Vagina (tissue), 2 donors: Measurements from ENCODE around the gene DGKD. TPM values are rescaled to one million over a fixed set of nuclear protein-coding genes. Genes with fewer than 3 reads are reported as not detected.

Source experiments
- DNase-seq, 2 donors: peaks; one replicate each; pipeline ENCODE4 v3.0.0-alpha.2; 2017; ENCODE audit errors: extremely low spot score in 2 of 2
- H3K27ac ChIP-seq: fragments of 200-600 bp; sonication (generic); one replicate; pipeline ENCODE4 v1.5.1; 2019
- H3K27me3 ChIP-seq: fragments of 200-600 bp; sonication (generic); one replicate; pipeline ENCODE4 v1.5.1; 2019
- H3K36me3 ChIP-seq, 2 donors: fragments of 200-600 bp; sonication (generic); one replicate each; pipeline ENCODE4 v1.5.1; 2017 to 2019
- H3K4me1 ChIP-seq: fragments of 200-600 bp; sonication (generic); one replicate; pipeline ENCODE4 v1.5.1; 2019
- H3K4me3 ChIP-seq, 2 donors: fragments of 200-600 bp; sonication (generic); 1 replicate in 1 of 2; 2 replicates in 1 of 2; pipeline ENCODE4 v1.5.1; 2016 to 2019
- H3K9me3 ChIP-seq: fragments of 200-600 bp; sonication (generic); one replicate; pipeline ENCODE4 v1.5.1; 2019
- CTCF ChIP-seq, 3 experiments: fragments of 450-650 bp in 2 of 3; fragments of 200-600 bp in 1 of 3; sonication (generic) in 1 of 3; IDR thresholded peaks; one replicate each; pipeline ENCODE4 v1.5.1; 2017 to 2019; ENCODE audit warnings: antibody characterized with exemption in 3 of 3, mild to moderate bottlenecking in 2 of 3, moderate library complexity in 2 of 3
- POLR2A ChIP-seq, 2 donors: fragments of 450-650 bp; IDR thresholded peaks; one replicate each; pipeline ENCODE4 v1.6.1; 2017; ENCODE audit warnings: antibody characterized with exemption in 2 of 2, mild to moderate bottlenecking in 2 of 2, moderate library complexity in 2 of 2
- POLR2AphosphoS5 ChIP-seq, 2 donors: sonication (generic); formaldehyde crosslinking; IDR thresholded peaks; one replicate each; pipeline ENCODE4 v1.9.0; 2017; ENCODE audit warnings: antibody characterized with exemption in 2 of 2, mild to moderate bottlenecking in 2 of 2, low read depth in 1 of 2; ENCODE audit not compliant: insufficient read depth in 1 of 2
- intact Hi-C: fragments of 100-400 bp; cut with DNase I; formaldehyde crosslinking; loops from one replicate; pipeline ENCODE4 v1.15.1; 2023
- total RNA-seq: library from RNA; depleted of rRNA; stranded (reverse); fragments of >200 nt; gene quantifications from one replicate; pipeline ENCODE4 v1.2.3, GENCODE V29; 2016

Gene DGKD
- total RNA-seq, 1 donor from 2014 or later: 13.3 TPM

GRCh38 chr2:233463586-233463985, 109.3 kb downstream of the DGKD start:
- Histone ChIP-seq H3K27ac (no peak overlapping the region), H3K4me3 (no peak overlapping the region), H3K36me3 (peaks cover 0 to 39% of the 10 kb centered on the region in 2 donors), H3K27me3 (no peaks in the 10 kb centered on the region), H3K4me1 (no peaks in the 10 kb centered on the region), H3K9me3 (no peaks in the 10 kb centered on the region)
- TF ChIP-seq POLR2A (IDR thresholded peaks at IDR 0.05) (no peak), CTCF (IDR thresholded peaks at IDR 0.05) (no peak), POLR2AphosphoS5 (IDR thresholded peaks at IDR 0.05; ENCODE audit: insufficient read depth in 1 of 2, low read depth in 1 of 2) (no peak)
- DNase-seq: no peak
- intact Hi-C loops: no loop called here

GRCh38 chr2:233464056-233464455, 109.8 kb downstream of the DGKD start:
- TF ChIP-seq CTCF (IDR thresholded peaks at IDR 0.05) (no peak), POLR2A (IDR thresholded peaks at IDR 0.05) (no peak), POLR2AphosphoS5 (IDR thresholded peaks at IDR 0.05; ENCODE audit: insufficient read depth in 1 of 2, low read depth in 1 of 2) (no peak)
- Histone ChIP-seq H3K27ac (no peak overlapping the region), H3K4me3 (no peak overlapping the region), H3K4me1 (no peaks in the 10 kb centered on the region), H3K9me3 (no peaks in the 10 kb centered on the region), H3K27me3 (no peaks in the 10 kb centered on the region), H3K36me3 (peaks cover 0 to 34% of the 10 kb centered on the region in 2 donors)
- intact Hi-C loops: no loop called here
- no peak for DNase-seq

- H3K4me3 ChIP-seq: no peak overlapping the region
- H3K36me3 ChIP-seq: peaks cover 0 to 34% of the 10 kb centered on the region in 2 donors
- H3K9me3 ChIP-seq: no peaks in the 10 kb centered on the region
- DNase-seq: no peak
- no peak overlapping the region for H3K27ac ChIP-seq
- H3K27me3 ChIP-seq: no peaks in the 10 kb centered on the region
- peaks cover 5% of the 10 kb centered on the region for H3K4me1 ChIP-seq
- TF ChIP-seq POLR2AphosphoS5 (IDR thresholded peaks at IDR 0.05; ENCODE audit: insufficient read depth in 1 of 2, low read depth in 1 of 2) (no peak), POLR2A (IDR thresholded peaks at IDR 0.05) (no peak), CTCF (IDR thresholded peaks at IDR 0.05) (no peak)
- intact Hi-C loops: no loop called here
Observed at GRCh38 chr2:233464531-233465240, 110.4 kb downstream of the DGKD start.

- H3K27ac ChIP-seq: no peak overlapping the region
Observed at GRCh38 chr2:233466991-233467603, 112.8 kb downstream of the DGKD start.

More at GRCh38 chr2:233466991-233467603, 112.8 kb downstream of the DGKD start:
- Histone ChIP-seq H3K36me3 (peaks cover 0 to 21% of the 10 kb centered on the region in 2 donors), H3K27me3 (no peaks in the 10 kb centered on the region), H3K4me1 (peaks cover 6% of the 10 kb centered on the region), H3K4me3 (no peak overlapping the region), H3K9me3 (no peaks in the 10 kb centered on the region)
- intact Hi-C loops: no loop called here
- TF ChIP-seq POLR2AphosphoS5 (IDR thresholded peaks at IDR 0.05; ENCODE audit: insufficient read depth in 1 of 2, low read depth in 1 of 2): no peak
- no peak for TF ChIP-seq CTCF (IDR thresholded peaks at IDR 0.05)
- no peak for TF ChIP-seq POLR2A (IDR thresholded peaks at IDR 0.05)
- no peak for DNase-seq
